Upper lobe of right lung (tissue), 1 donor: ENCODE measurements around the gene NES. TPM values are rescaled to one million over a fixed set of nuclear protein-coding genes. Genes with fewer than 3 reads are reported as not detected.

Experiments used
- ATAC-seq: fragments of 200-7000 bp; cut with Tn5 transposase; one replicate; pipeline ENCODE4 v1.9.1; 2020; ENCODE audit warnings: mild to moderate bottlenecking, moderate library complexity
- DNase-seq: peaks from one replicate; pipeline ENCODE4 v3.0.0-alpha.2; 2020
- H3K27ac ChIP-seq: fragments of 200-600 bp; one replicate; pipeline ENCODE4 v1.8.0; 2022
- H3K27me3 ChIP-seq: fragments of 200-600 bp; one replicate; pipeline ENCODE4 v1.8.0; 2022; ENCODE audit warnings: mild to moderate bottlenecking
- H3K36me3 ChIP-seq: fragments of 200-600 bp; one replicate; pipeline ENCODE4 v1.8.0; 2022
- H3K4me1 ChIP-seq: fragments of 200-600 bp; one replicate; pipeline ENCODE4 v1.8.0; 2022
- H3K4me3 ChIP-seq: fragments of 200-600 bp; one replicate; pipeline ENCODE4 v1.8.0; 2022; ENCODE audit warnings: mild to moderate bottlenecking
- H3K9me3 ChIP-seq: fragments of 200-600 bp; one replicate; pipeline ENCODE4 v1.8.0; 2022
- CTCF ChIP-seq: fragments of 200-600 bp; IDR thresholded peaks from one replicate; pipeline ENCODE4 v1.8.0; 2022; ENCODE audit warnings: antibody characterized with exemption
- intact Hi-C: fragments of 100-400 bp; cut with DNase I; formaldehyde crosslinking; loops from one replicate; pipeline ENCODE4 v1.11.0; 2022
- total RNA-seq: library from RNA; stranded (reverse); fragmentation: NEBNext Ultra II Directional; extraction: Animal tissue kit (Norgen Biotek cat#: 25700); gene quantifications from one replicate; pipeline ENCODE4 v1.2.1, GENCODE V29; 2021
- donor health status: DM: no; HTN: yes; CAD: no; lungs with severe emphysema.

The NES gene
- total RNA-seq, 1 donor from 2014 or later, result 54.7 TPM

DNA sequence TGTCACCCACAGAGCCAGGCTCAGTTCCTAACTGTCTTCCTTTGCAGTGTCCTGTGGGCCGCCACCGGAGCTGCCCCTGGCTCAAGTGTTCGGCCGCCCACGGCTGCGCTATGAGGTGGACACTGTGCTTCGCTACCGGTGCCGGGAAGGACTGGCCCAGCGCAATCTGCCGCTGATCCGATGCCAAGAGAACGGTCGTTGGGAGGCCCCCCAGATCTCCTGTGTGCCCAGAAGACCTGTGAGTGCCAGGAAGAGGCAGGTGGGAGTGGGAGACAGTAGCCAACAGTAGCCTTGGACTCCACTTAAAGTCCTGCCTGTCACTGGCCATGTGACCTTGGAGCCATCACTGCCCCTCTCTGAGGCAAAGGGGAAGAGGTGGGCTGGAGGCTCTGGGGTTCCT, 18.7 kb downstream of the NES start:
- no peak for ATAC-seq
- intact Hi-C loops, result no loop called here
- no peaks in the 10 kb centered on the region for H3K36me3 ChIP-seq
- H3K4me1 ChIP-seq, result peaks cover 52% of the 10 kb centered on the region
- no peak for TF ChIP-seq CTCF
- H3K9me3 ChIP-seq, result no peaks in the 10 kb centered on the region
- DNase-seq, result no peak
- no peak overlapping the region for H3K27ac ChIP-seq
- peaks cover 24% of the 10 kb centered on the region for H3K27me3 ChIP-seq
- H3K4me3 ChIP-seq, result no peak overlapping the region

DNA sequence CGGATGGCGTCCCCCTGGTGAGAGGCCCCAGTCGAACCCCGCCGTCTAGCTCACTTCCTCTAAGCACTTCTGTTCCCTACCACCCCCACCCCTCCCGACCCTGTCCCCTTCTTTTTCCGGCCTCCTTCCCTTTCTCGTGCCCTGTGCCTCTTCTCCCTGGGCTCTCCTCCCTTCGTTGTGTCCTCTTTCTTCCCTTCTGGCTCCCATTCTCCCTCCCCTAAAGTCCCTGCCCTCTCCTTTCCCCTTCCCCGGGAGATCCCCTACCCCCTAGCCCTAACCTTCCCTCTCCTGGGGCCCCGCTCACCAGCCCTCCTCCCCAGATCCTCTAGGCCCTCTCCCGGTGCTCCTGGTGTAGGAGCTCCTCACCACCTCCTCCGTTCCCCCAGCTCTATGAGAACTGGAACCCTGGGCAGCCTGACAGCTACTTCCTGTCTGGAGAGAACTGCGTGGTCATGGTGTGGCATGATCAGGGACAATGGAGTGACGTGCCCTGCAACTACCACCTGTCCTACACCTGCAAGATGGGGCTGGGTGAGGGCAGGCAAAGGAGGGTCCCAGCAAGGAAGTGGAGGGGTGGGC, 19.4 kb downstream of the NES start:
- intact Hi-C loops, result no loop called here
- Histone ChIP-seq H3K4me3 (no peak overlapping the region), H3K27me3 (peaks cover 25% of the 10 kb centered on the region), H3K4me1 (peaks cover 46% of the 10 kb centered on the region), H3K36me3 (no peaks in the 10 kb centered on the region), H3K27ac (no peak overlapping the region), H3K9me3 (no peaks in the 10 kb centered on the region)
- no peak for DNase-seq
- ATAC-seq, result no peak
- TF ChIP-seq CTCF, result peak; percentile 3

DNA sequence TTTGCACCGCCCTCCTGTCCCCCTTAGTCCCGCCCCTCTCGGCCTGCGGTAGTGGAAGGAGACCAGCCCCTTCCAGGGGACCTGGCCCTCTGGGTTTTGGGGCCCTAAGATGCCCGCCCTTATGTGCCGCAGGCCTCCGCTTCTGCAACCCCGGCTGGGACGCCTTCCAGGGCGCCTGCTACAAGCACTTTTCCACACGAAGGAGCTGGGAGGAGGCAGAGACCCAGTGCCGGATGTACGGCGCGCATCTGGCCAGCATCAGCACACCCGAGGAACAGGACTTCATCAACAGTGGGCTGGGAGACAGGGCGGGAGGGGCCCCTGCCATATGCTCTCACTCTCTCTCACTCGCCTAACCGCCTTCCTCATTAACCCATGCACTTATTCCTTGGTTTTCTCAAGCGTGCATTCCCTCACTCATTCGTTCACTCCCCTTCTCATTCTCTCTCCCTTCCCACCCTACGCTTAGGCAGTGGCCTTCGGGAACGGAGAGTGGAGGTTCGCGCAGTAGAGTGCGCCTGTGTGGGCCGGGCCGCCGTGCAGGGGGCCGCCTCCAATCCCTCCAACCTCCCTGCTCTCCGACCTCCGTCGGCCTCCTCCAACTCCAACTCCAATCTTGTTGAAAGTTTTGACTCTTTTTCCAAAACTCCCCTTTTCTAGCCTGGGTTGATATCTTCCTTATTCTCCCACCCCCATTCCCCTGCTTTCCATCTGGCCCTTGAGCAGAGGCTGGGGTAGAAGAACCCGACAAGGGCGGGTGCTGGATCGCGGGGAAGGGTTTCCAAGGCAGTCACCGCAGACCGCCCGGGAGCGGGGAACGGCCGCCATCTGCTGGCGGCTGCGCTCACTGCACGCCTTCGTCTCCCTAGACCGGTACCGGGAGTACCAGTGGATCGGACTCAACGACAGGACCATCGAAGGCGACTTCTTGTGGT, 20.1 kb downstream of the NES start:
- no peaks in the 10 kb centered on the region for H3K36me3 ChIP-seq
- TF ChIP-seq CTCF, result peak; percentile 95
- ATAC-seq (peak; percentile 61), DNase-seq (peak; percentile 86)
- intact Hi-C loops, result no loop called here
- no peaks in the 10 kb centered on the region for H3K9me3 ChIP-seq
- H3K27me3 ChIP-seq, result peaks cover 30% of the 10 kb centered on the region
- peaks cover 38% of the 10 kb centered on the region for H3K4me1 ChIP-seq
- H3K27ac ChIP-seq, result no peak overlapping the region
- H3K4me3 ChIP-seq, result peak overlapping the region; percentile 22

- DNase-seq (no peak), ATAC-seq (no peak)
- Histone ChIP-seq H3K4me3 (no peak overlapping the region), H3K27ac (no peak overlapping the region), H3K4me1 (peaks cover 29% of the 10 kb centered on the region), H3K36me3 (no peaks in the 10 kb centered on the region), H3K9me3 (no peaks in the 10 kb centered on the region), H3K27me3 (peaks cover 40% of the 10 kb centered on the region)
- intact Hi-C loops, result no loop called here
- no peak for TF ChIP-seq CTCF
These were observed 21.2 kb downstream of the NES start for GRCh38 chr1:156655904-156656516.

DNA sequence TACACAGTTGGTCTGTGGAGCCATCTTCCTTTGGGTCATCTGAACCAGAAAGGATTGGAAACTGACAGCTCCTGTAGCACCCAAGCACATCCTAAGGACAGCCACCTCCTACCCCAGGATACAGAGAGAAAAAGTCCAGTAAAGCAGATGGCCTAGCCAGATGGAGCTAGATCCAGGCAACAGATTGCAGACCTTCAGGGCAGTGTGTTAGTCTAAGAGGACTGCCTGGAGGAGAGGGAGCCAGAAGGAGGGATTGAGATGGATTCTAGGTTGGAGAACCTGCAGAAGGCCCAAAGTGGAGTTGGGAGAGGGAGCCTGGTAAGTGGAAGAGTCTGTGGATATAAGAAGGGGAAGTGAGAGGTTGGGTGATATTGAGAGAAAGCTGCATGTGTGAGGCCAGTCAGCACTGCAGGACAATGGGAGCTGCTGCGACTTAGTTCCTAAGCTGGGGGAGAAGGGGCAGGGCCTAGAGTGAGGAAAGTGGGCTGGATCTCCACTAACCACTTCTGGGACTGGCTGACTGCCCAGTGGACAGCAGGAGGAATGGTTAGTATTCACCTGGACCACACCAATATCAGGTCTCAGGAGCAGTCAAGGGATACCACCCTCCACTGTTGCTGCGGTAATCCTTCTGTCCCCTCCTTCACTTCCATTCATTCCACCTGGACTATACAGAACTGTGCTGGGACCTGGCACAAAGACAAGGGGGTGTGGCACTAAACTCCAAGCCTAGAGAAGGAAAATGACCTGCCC, 21.9 kb downstream of the NES start:
- peaks cover 22% of the 10 kb centered on the region for H3K4me1 ChIP-seq
- H3K9me3 ChIP-seq, result no peaks in the 10 kb centered on the region
- no peak overlapping the region for H3K4me3 ChIP-seq
- no peak for TF ChIP-seq CTCF
- no peak for DNase-seq
- intact Hi-C loops, result no loop called here
- H3K27ac ChIP-seq, result no peak overlapping the region
- H3K27me3 ChIP-seq, result peaks cover 40% of the 10 kb centered on the region
- H3K36me3 ChIP-seq, result no peaks in the 10 kb centered on the region
- no peak for ATAC-seq
